ENCODE data around the gene CCL18. TPM values are rescaled to one million over a fixed set of nuclear protein-coding genes. Genes with fewer than 3 reads are reported as not detected.
"Not testable (repeated sequence)": the region's sequence is repeated elsewhere in the genome, so short reads cannot be mapped to it uniquely, and the experiment has no call there.

The CCL18 gene
- total RNA-seq, 1 experiment from 2014 or later: not detected

DNA sequence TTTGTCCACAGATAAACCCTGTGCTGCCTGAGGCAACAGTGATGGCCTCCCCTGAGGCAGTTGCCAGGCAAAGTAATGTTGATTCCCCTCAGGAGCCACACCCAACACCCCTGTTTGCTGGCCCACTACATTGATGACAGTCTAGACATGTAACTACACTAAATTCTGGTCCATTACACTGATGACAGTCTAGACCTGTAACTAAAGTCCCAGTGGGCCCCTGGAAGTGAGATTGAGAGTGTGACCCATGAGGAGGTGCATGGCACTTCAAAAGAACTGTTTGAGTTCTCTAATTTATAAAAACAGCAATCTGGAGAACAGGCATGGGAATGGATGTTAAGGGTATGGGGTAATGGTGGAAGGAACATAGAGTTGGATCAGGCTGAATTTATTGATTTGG is 48.5 kb downstream of the CCL18 start:
- no peaks in the 10 kb centered on the region for H3K9me3 ChIP-seq (ENCODE audit: control insufficient read depth, low read depth, low read length)
- H3T11ph ChIP-seq (ENCODE audit: low read length): no peak overlapping the region
- H2AFZ ChIP-seq (ENCODE audit: low read length): no peak overlapping the region
- no peak overlapping the region for H3K27ac ChIP-seq (ENCODE audit: insufficient read length, low read depth, low read length)
- Mint-ChIP-seq H3K4me3 (no peak overlapping the region), H3K36me3 (ENCODE audit: insufficient read depth in 1 of 3, low read depth in 3 of 3) (peaks cover 5 to 22% (median 7%) of the 10 kb centered on the region in 3 experiments), H3K9me3 (peaks cover 11 to 20% of the 10 kb centered on the region in 2 experiments), H3K4me1 (peaks cover 19 to 28% of the 10 kb centered on the region in 2 experiments), H3K27ac (peak overlapping the region in 1 of 3 experiments; percentile 17; a peak in 1 of 7 replicates), H3K27me3 (ENCODE audit: low read depth) (peaks cover 4% of the 10 kb centered on the region)
- H3K18ac ChIP-seq (ENCODE audit: insufficient read length, low read depth, low read length): no peak overlapping the region
- H3K14ac ChIP-seq (ENCODE audit: insufficient read depth, low read length): no peak overlapping the region
- H3K4me2 ChIP-seq (ENCODE audit: insufficient read depth, insufficient read length, low read length): no peak overlapping the region
- H3K79me2 ChIP-seq (ENCODE audit: insufficient read depth, low read length): no peaks in the 10 kb centered on the region
- H2AK5ac ChIP-seq (ENCODE audit: insufficient read length, low read length): no peak overlapping the region
- no peaks in the 10 kb centered on the region for H4K20me1 ChIP-seq (ENCODE audit: control insufficient read depth, insufficient read depth, insufficient read length)
- H4K5ac ChIP-seq (ENCODE audit: insufficient read length, low read depth, low read length): no peak overlapping the region
- no peak overlapping the region for H2BK15ac ChIP-seq (ENCODE audit: low read depth, low read length)
- H2BK5ac ChIP-seq (ENCODE audit: insufficient read length, low read length): no peak overlapping the region
- no peaks in the 10 kb centered on the region for H3K27me3 ChIP-seq (ENCODE audit: insufficient read depth, low read length)
- H3K4me1 ChIP-seq (ENCODE audit: insufficient read depth, low read length): no peaks in the 10 kb centered on the region
- no peak overlapping the region for H4K8ac ChIP-seq (replicated peaks; ENCODE audit: insufficient read length, low read depth, low read length)
- H2BK12ac ChIP-seq (ENCODE audit: insufficient read length, low read depth, low read length): no peak overlapping the region
- H3K4ac ChIP-seq (ENCODE audit: low read depth, low read length): no peak overlapping the region
- H4K91ac ChIP-seq (ENCODE audit: insufficient read length, low read depth, low read length): no peak overlapping the region
- no peak overlapping the region for H2BK120ac ChIP-seq (ENCODE audit: low read depth, low read length, poor library complexity, severe bottlenecking)
- H3K56ac ChIP-seq (ENCODE audit: insufficient read length, low read depth, low read length): no peak overlapping the region
- DNase-seq: no peak
- H3K9ac ChIP-seq (ENCODE audit: extremely low read depth, insufficient read length, low read length): no peak overlapping the region
- no peak overlapping the region for H2BK20ac ChIP-seq (ENCODE audit: low read depth, low read length, poor library complexity, severe bottlenecking)
- no peaks in the 10 kb centered on the region for H3K23me2 ChIP-seq (ENCODE audit: insufficient read length, low read depth, low read length, poor library complexity, severe bottlenecking)
- no peak overlapping the region for H3K23ac ChIP-seq (ENCODE audit: insufficient read length, low read depth, low read length)
- H3K79me1 ChIP-seq (ENCODE audit: insufficient read depth, low read depth, low read length, poor library complexity, severe bottlenecking): no peaks in the 10 kb centered on the region
- TF ChIP-seq, protein P1, sequence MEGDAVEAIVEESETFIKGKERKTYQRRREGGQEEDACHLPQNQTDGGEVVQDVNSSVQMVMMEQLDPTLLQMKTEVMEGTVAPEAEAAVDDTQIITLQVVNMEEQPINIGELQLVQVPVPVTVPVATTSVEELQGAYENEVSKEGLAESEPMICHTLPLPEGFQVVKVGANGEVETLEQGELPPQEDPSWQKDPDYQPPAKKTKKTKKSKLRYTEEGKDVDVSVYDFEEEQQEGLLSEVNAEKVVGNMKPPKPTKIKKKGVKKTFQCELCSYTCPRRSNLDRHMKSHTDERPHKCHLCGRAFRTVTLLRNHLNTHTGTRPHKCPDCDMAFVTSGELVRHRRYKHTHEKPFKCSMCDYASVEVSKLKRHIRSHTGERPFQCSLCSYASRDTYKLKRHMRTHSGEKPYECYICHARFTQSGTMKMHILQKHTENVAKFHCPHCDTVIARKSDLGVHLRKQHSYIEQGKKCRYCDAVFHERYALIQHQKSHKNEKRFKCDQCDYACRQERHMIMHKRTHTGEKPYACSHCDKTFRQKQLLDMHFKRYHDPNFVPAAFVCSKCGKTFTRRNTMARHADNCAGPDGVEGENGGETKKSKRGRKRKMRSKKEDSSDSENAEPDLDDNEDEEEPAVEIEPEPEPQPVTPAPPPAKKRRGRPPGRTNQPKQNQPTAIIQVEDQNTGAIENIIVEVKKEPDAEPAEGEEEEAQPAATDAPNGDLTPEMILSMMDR (conservative IDR thresholded peaks at IDR 0.05): no peak

DNA sequence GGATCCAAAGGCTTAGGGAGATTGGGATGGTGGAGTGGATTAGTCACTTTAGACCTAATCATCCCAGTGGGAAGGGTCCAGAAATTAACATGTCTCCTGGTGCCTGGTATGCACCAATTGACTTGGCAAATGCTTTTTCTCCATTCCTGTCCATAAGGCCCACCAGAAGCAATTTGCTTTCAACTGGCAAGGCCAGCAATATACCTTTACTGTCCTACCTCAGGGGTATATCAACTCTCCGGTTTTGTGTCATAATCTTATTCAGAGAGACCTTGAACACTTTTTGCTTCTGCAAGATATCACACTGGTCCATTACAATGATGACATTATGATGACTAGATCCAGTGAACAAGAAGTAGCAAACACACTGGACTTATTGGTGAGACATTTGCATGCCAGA is 49.1 kb downstream of the CCL18 start:
- not testable (repeated sequence) for H3K27ac ChIP-seq (ENCODE audit: insufficient read length, low read depth, low read length)
- peaks cover 11 to 20% of the 10 kb centered on the region in 2 experiments for H3K9me3 Mint-ChIP-seq

More for the DNA sequence above, 49.1 kb downstream of the CCL18 start:
- not testable (repeated sequence) for H3K56ac ChIP-seq (ENCODE audit: insufficient read length, low read depth, low read length); H3K4me3 Mint-ChIP-seq; H3K9me3 ChIP-seq (ENCODE audit: control insufficient read depth, low read depth, low read length); H4K91ac ChIP-seq (ENCODE audit: insufficient read length, low read depth, low read length); DNase-seq; H3K23me2 ChIP-seq (ENCODE audit: insufficient read length, low read depth, low read length, poor library complexity, severe bottlenecking); H3K14ac ChIP-seq (ENCODE audit: insufficient read depth, low read length); H4K8ac ChIP-seq (replicated peaks; ENCODE audit: insufficient read length, low read depth, low read length); H2BK15ac ChIP-seq (ENCODE audit: low read depth, low read length); H3K9ac ChIP-seq (ENCODE audit: extremely low read depth, insufficient read length, low read length); H3K79me1 ChIP-seq (ENCODE audit: insufficient read depth, low read depth, low read length, poor library complexity, severe bottlenecking); H3K27ac Mint-ChIP-seq; H2BK12ac ChIP-seq (ENCODE audit: insufficient read length, low read depth, low read length); H3K27me3 ChIP-seq (ENCODE audit: insufficient read depth, low read length); H2AFZ ChIP-seq (ENCODE audit: low read length); H3T11ph ChIP-seq (ENCODE audit: low read length); H2BK120ac ChIP-seq (ENCODE audit: low read depth, low read length, poor library complexity, severe bottlenecking); H3K79me2 ChIP-seq (ENCODE audit: insufficient read depth, low read length); H2AK5ac ChIP-seq (ENCODE audit: insufficient read length, low read length); H2BK20ac ChIP-seq (ENCODE audit: low read depth, low read length, poor library complexity, severe bottlenecking); H3K18ac ChIP-seq (ENCODE audit: insufficient read length, low read depth, low read length); H3K4ac ChIP-seq (ENCODE audit: low read depth, low read length); H3K23ac ChIP-seq (ENCODE audit: insufficient read length, low read depth, low read length); H2BK5ac ChIP-seq (ENCODE audit: insufficient read length, low read length); H4K20me1 ChIP-seq (ENCODE audit: control insufficient read depth, insufficient read depth, insufficient read length); H4K5ac ChIP-seq (ENCODE audit: insufficient read length, low read depth, low read length); H3K4me2 ChIP-seq (ENCODE audit: insufficient read depth, insufficient read length, low read length); H3K4me1 ChIP-seq (ENCODE audit: insufficient read depth, low read length); H3K27me3 Mint-ChIP-seq (ENCODE audit: low read depth)
- WGBS (ENCODE audit: extremely low coverage, insufficient read length, low lambda C conversion rate): no CpG with 5 or more reads among the region's 1 CpG
- Mint-ChIP-seq H3K4me1 (peaks cover 19 to 28% of the 10 kb centered on the region in 2 experiments), H3K36me3 (ENCODE audit: insufficient read depth in 1 of 3, low read depth in 3 of 3) (peaks cover 5 to 22% (median 7%) of the 10 kb centered on the region in 3 experiments)
